ENCODE data around the gene MAPK7.

- TF ChIP-seq GATA2 (CRISPR knock-in tag; IDR thresholded peaks at IDR 0.05) (no peak), CTCF (IDR thresholded peaks at IDR 0.05) (no peak), RXRA (IDR thresholded peaks at IDR 0.05; ENCODE audit: borderline replicate concordance, low read depth) (no peak), NFIC (IDR thresholded peaks at IDR 0.05; ENCODE audit: borderline replicate concordance) (no peak), SMC3 (IDR thresholded peaks at IDR 0.05; ENCODE audit: low read depth, low read length) (no peak), JUND (IDR thresholded peaks at IDR 0.05) (no peak)
These were observed 29.5 kb upstream of the MAPK7 start for GRCh38 chr17:19348806-19349205.

All from SK-N-SH (cell line).